Heart right ventricle (tissue), 16 donors: ENCODE measurements around the gene RIN2. TPM values are rescaled to one million over a fixed set of nuclear protein-coding genes. Genes with fewer than 3 reads are reported as not detected.

Experiments
- ATAC-seq, 8 donors: fragments of 200-7000 bp; cut with Tn5 transposase; one replicate each; pipeline ENCODE4 v1.9.1; 2020; ENCODE audit warnings: mild to moderate bottlenecking in 8 of 8, moderate library complexity in 8 of 8, moderate number of reproducible peaks in 1 of 8
- DNase-seq, 2 donors: peaks; one replicate each; pipeline ENCODE4 v3.0.0-alpha.2; 2020
- H3K27ac ChIP-seq, 10 donors: fragments of 200-600 bp; sonication (generic) in 2 of 10; one replicate each; pipeline versions ENCODE4 v1.5.0 to v1.8.0; 2020 to 2022; ENCODE audit warnings: mild to moderate bottlenecking in 3 of 10
- H3K27me3 ChIP-seq, 7 donors: fragments of 200-600 bp; one replicate each; pipeline ENCODE4 v1.8.0; 2021 to 2022; ENCODE audit warnings: mild to moderate bottlenecking in 2 of 7
- H3K36me3 ChIP-seq, 9 donors: fragments of 200-600 bp; sonication (generic) in 1 of 9; one replicate each; pipeline versions ENCODE4 v1.5.0 to v1.8.0; 2020 to 2022; ENCODE audit warnings: mild to moderate bottlenecking in 2 of 9
- H3K4me1 ChIP-seq, 9 donors: fragments of 200-600 bp; sonication (generic) in 1 of 9; one replicate each; pipeline versions ENCODE4 v1.5.0 to v1.8.0; 2020 to 2022; ENCODE audit warnings: mild to moderate bottlenecking in 4 of 9
- H3K4me3 ChIP-seq, 10 donors: fragments of 200-600 bp; sonication (generic) in 2 of 10; one replicate each; pipeline versions ENCODE4 v1.5.0 to v1.8.0; 2020 to 2022; ENCODE audit warnings: mild to moderate bottlenecking in 7 of 10, moderate library complexity in 2 of 10
- H3K9me3 ChIP-seq, 11 donors: fragments of 200-600 bp in 10 of 11; sonication (generic) in 2 of 11; one replicate each; pipeline versions ENCODE4 v1.5.0 to v1.8.0; 2013 to 2022; ENCODE audit warnings: mild to moderate bottlenecking in 2 of 11, control low read depth in 1 of 11, moderate library complexity in 1 of 11
- WGBS, 2 donors: extraction: QIAGEN DNeasy Blood & Tissue Kit; methylation state at CpG; one replicate each; pipeline ENCODE4 v1.1.7; 2013; ENCODE audit warnings: inconsistent platforms in 1 of 2; 5-methylcytosine and 5-hydroxymethylcytosine counted together
- intact Hi-C, 10 donors: fragments of 100-400 bp; cut with DNase I; formaldehyde crosslinking; loops; one replicate each; pipeline versions ENCODE4 v1.11.1 to v1.14.2; 2022
- polyA plus RNA-seq, 2 donors: library from polyadenylated mRNA; stranded (reverse); fragments of 200-250 nt; gene quantifications; one replicate each; pipeline ENCODE4 v1.2.3, GENCODE V29; 2013
- total RNA-seq, 10 donors: library from RNA; stranded (reverse); fragmentation: NEBNext Ultra II Directional in 3 of 10; extraction: Animal tissue kit (Norgen Biotek cat#: 25700) in 3 of 10; gene quantifications; one replicate each; pipeline versions ENCODE4 v1.2.1 to v1.2.4, GENCODE V29; 2021 to 2023
- TF ChIP-seq, protein P1 (sequence below), 9 donors: fragments of 200-600 bp; sonication (generic) in 2 of 9; IDR thresholded peaks; one replicate each; pipeline versions ENCODE4 v1.5.0 to v1.8.0; 2021 to 2022; ENCODE audit warnings: antibody characterized with exemption in 9 of 9, mild to moderate bottlenecking in 5 of 9, moderate library complexity in 1 of 9
- donor health status: Arrhythmogenic right ventricular cardiomyopathy.
- donor health status: ischemic (EF 13 %, LVEDD 7.1; RV severe dilation, severe dysfunction).
- donor health status: healthy with polysubstance abuse.
- donor health status: DM: no; HTN: yes; CAD: no.
- donor health status: DM: no; HTN: no; CAD: no.
- donor health status: ischemic (EF 25% LVEDD 6.9; RV normal size, moderate dysfunction).
- donor health status: ischemic (EF 25% LVEDD 5.7; RV mildly dilated, moderate dysfunction).
- donor health status: healthy.
- donor health status: DM: yes; HTN: yes; CAD: no.
- donor health status: Ischemic cardiomyopathy.
- donor health status: ischemic (EF 35%, LVEDD 5.7; RV mildly dilated, moderate dysfunction).
- donor health status: nonischemic (EF 11% LVEDD 7.7; RV severe dilation, severe dysfunction).
- donor health status: DM: yes; HTN: yes; CAD: no.
- donor health status: PGD.
- donor health status: ischemic (EF 29% LVEDD 5.4; RV normal size, mild dysfunction).
- donor health status: nonischemic (EF 23%, LVEDD 6.1; RV moderate dilation, normal function).

RIN2 gene
- total and polyA plus RNA-seq, 12 donors, result 9.0 to 66.2 (median 60.5) TPM

DNA sequence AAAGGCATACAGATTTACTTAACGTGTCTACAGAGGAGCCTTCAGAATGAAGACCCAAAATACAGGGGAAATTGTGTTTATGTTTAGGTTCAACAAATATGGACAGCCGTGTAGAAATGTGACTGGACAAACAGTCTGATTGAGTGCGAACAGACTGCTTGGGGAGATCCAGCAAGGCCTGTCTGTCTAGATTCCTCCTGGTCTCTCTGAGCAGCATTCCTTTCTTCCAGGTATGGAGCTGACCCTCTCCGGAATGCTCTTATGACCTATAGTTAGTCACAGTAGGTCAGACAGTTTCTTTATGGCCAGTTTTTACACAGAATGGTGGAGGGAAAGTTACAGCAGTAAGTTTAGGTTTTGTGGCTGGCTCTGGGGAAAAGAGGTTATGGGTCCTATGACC lies 9.0 kb downstream of the RIN2 start:
- intact Hi-C loops, result no loop called here
- no peaks in the 10 kb centered on the region for H3K9me3 ChIP-seq
- WGBS, 2 donors, result 79 to 88% methylated on average over 4 of the region's 4 CpGs
- no peak overlapping the region for H3K27ac ChIP-seq
- ATAC-seq, result no peak
- peaks cover 0 to 67% (median 13%) of the 10 kb centered on the region in 9 donors for H3K4me1 ChIP-seq
- DNase-seq, result no peak
- no peaks in the 10 kb centered on the region for H3K27me3 ChIP-seq
- peaks cover 0 to 17% (median 0%) of the 10 kb centered on the region in 9 donors for H3K36me3 ChIP-seq
- TF ChIP-seq, protein P1, sequence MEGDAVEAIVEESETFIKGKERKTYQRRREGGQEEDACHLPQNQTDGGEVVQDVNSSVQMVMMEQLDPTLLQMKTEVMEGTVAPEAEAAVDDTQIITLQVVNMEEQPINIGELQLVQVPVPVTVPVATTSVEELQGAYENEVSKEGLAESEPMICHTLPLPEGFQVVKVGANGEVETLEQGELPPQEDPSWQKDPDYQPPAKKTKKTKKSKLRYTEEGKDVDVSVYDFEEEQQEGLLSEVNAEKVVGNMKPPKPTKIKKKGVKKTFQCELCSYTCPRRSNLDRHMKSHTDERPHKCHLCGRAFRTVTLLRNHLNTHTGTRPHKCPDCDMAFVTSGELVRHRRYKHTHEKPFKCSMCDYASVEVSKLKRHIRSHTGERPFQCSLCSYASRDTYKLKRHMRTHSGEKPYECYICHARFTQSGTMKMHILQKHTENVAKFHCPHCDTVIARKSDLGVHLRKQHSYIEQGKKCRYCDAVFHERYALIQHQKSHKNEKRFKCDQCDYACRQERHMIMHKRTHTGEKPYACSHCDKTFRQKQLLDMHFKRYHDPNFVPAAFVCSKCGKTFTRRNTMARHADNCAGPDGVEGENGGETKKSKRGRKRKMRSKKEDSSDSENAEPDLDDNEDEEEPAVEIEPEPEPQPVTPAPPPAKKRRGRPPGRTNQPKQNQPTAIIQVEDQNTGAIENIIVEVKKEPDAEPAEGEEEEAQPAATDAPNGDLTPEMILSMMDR (IDR thresholded peaks at IDR 0.05), result no peak
- no peak overlapping the region for H3K4me3 ChIP-seq

DNA sequence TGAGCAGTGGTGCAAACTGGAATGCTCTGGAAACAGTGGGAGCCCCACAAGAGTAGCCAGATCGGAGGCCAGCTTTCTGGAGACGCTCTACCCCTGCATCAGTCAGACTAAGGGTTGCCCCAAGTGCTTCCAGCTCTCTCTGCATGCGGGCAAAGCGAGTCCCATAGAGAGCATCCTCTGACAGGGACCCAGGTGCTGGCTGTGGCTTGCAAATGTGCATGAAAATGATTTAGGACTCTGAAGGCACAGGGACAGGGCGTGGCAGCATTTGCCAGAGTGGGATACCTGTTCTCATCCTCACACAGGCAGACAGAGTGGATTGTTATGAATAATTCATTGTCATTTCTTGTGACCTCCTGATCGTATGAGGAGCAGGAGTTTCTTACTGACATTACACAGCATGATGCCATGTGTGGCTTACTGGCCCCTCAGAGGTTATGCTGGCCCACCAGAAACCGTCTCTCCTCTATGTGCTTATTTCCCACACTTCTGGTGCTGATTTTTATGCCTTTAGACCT lies 10.3 kb downstream of the RIN2 start:
- WGBS, 2 donors, result 92 to 93% methylated on average over 7 of the region's 7 CpGs
- peaks cover 0 to 16% (median 0%) of the 10 kb centered on the region in 9 donors for H3K36me3 ChIP-seq
- TF ChIP-seq, protein P1 (IDR thresholded peaks at IDR 0.05), result no peak
- no peak overlapping the region for H3K27ac ChIP-seq
- H3K4me1 ChIP-seq, result peaks cover 3 to 70% (median 19%) of the 10 kb centered on the region in 9 donors
- no peaks in the 10 kb centered on the region for H3K27me3 ChIP-seq
- ATAC-seq (no peak), DNase-seq (no peak)
- no peak overlapping the region for H3K4me3 ChIP-seq
- H3K9me3 ChIP-seq, result no peaks in the 10 kb centered on the region
- intact Hi-C loops, result no loop called here

DNA sequence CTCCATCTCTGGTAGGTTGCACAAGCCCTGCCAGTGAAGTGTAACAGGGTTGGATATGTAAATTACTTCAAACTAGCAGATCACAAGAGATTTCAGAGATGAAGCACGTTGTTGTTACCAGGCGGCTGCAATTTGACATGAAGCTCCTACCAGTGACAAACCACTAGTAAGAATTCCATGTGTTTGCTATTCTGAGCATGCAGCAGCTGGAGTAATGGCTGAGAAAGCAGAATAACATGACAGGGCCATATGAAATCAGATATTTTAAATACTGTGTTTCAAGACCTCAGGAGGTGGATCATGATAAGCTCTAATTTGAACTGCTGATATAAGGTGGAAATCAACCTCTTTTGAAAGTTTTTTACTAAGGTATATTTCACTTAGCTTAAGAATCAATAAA lies 11.4 kb downstream of the RIN2 start:
- Histone ChIP-seq H3K27me3 (no peaks in the 10 kb centered on the region), H3K4me1 (peaks cover 3 to 74% (median 29%) of the 10 kb centered on the region in 9 donors), H3K4me3 (no peak overlapping the region), H3K36me3 (peaks cover 0 to 16% (median 0%) of the 10 kb centered on the region in 9 donors), H3K27ac (peak overlapping the region in 1 of 10 donors; percentile 10), H3K9me3 (no peaks in the 10 kb centered on the region)
- DNase-seq, result no peak
- no peak for ATAC-seq
- 62 to 67% methylated on average over 2 of the region's 2 CpGs for WGBS, 2 donors
- TF ChIP-seq, protein P1 (IDR thresholded peaks at IDR 0.05), result no peak
- intact Hi-C loops, result no loop called here

DNA sequence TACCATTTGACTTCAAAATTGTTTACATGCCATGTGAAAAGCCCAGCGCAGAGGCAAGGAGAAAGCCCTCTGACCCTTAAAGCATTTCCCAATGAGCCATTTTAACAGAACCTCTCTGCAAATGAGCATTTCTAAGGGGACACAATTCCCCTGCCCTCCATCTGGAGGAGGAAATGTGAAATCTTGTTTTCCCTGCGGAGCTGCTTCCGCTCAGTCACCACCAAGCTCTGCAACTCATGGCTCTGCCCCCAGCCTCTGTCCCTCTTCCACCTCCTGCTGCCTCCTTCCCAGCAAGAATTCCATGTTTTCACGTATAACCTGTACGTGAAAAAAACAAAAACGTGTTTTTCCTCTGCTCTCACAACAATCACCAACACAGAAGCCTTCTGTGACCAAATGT lies 12.3 kb downstream of the RIN2 start:
- DNase-seq (no peak), ATAC-seq (no peak)
- peaks cover 3 to 74% (median 35%) of the 10 kb centered on the region in 9 donors for H3K4me1 ChIP-seq
- H3K4me3 ChIP-seq, result no peak overlapping the region
- no peaks in the 10 kb centered on the region for H3K27me3 ChIP-seq
- H3K36me3 ChIP-seq, result peaks cover 0 to 16% (median 0%) of the 10 kb centered on the region in 9 donors
- WGBS, 2 donors, result 69 to 70% methylated on average over 6 of the region's 6 CpGs
- intact Hi-C loops, result loop anchor here in 1 of 10 donors (10.0 kb wide), 1 partner anchor 76 kb away; no protein-coding TSS in a partner anchor
- peak overlapping the region in 1 of 10 donors; percentile 27 for H3K27ac ChIP-seq
- TF ChIP-seq, protein P1 (IDR thresholded peaks at IDR 0.05), result no peak
- no peaks in the 10 kb centered on the region for H3K9me3 ChIP-seq
